Erythroblast (primary cell): ENCODE data around the gene E2F1.

Source experiments
- GATA1 ChIP-seq: IDR thresholded peaks from 2 replicates; pipeline ENCODE4 v1.6.1; 2011; ENCODE audit warnings: low read depth, mild to moderate bottlenecking, control low read depth, low read length, moderate library complexity
- POLR2A ChIP-seq: IDR thresholded peaks from 2 replicates; pipeline ENCODE4 v1.6.1; 2011; ENCODE audit warnings: mild to moderate bottlenecking, low read length

DNA sequence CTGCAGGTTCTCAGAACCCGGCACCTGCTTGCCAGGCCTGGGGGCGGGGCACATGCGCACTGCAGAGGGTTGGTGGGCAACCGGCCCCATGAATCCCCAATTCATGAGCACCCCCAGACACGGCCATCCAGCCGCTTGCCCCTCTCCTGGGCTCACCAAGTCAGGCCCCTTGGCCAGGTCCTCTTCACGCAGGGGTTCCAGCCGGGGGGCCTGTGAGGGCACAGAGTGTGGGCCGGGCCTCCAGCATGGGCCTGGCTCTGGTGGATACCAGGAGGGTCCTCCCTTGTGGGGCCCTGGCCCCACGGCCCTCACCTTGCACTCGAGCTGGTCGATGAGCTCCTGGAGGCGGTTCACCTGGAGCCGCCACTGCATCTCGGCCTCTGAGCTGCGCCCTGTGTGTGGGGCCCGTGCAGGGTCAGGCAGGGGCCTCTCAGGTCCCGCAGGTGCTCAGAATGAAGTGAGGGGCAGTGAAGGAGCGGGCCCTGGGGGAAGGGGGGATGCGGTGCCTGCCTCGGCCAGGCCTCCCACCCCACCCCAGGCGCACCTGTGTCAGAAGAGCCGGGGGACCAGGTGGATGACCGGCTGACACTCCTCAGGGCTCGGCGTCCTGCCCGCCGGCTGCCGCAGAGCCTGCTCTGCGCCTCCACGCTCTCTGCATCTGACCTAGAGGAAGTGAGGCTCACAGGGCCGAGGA lies 26.7 kb downstream of the E2F1 start:
- no peak for TF ChIP-seq POLR2A
- TF ChIP-seq GATA1 = no peak
